Caco-2 (cell line): ENCODE data around the gene OBP2B. TPM values are rescaled to one million over a fixed set of nuclear protein-coding genes. Genes with fewer than 3 reads are reported as not detected.
"Not testable (repeated sequence)": the region's sequence is repeated elsewhere in the genome, so short reads cannot be mapped to it uniquely, and the experiment has no call there.

ENCODE experiments used
- Bru-seq: library from RNA; stranded (reverse); fragments of 400-500 nt; gene quantifications from one replicate; lab custom pipeline; 2021; lab: Mats Ljungman, UMichigan
- BruChase-seq, 2 experiments: library from RNA; stranded (reverse); fragments of 400-500 nt; gene quantifications; one replicate each; lab custom pipeline; 2021; lab: Mats Ljungman, UMichigan
- BruUV-seq: library from RNA; stranded (reverse); fragments of 400-500 nt; replicated peaks from 2 replicates; lab custom pipeline; 2021; lab: Mats Ljungman, UMichigan
- CTCF ChIA-PET: fragments of 300-600 bp; sonication (Branson Sonifier 250); formaldehyde crosslinking; loops from one replicate; lab custom pipeline; 2022; ENCODE audit warnings: antibody characterized with exemption; lab: Charles Lee
- POLR2A ChIA-PET: fragments of 300-600 bp; sonication (Branson Sonifier 250); formaldehyde crosslinking; loops from one replicate; lab custom pipeline; 2022; ENCODE audit warnings: antibody characterized with exemption; lab: Charles Lee
- DNase-seq, 2 experiments: peaks; one replicate each; pipeline versions ENCODE4 v3.0.0 to v3.0.0-alpha.2; 2020 to 2022
- H3K27me3 ChIP-seq: replicated peaks from 2 replicates; pipeline ENCODE4 v1.6.0; 2011; ENCODE audit warnings: low read length; ENCODE audit not compliant: control insufficient read depth, insufficient read depth
- H3K36me3 ChIP-seq: 2 replicates; pipeline ENCODE4 v1.5.1; 2011; ENCODE audit warnings: low read length; ENCODE audit not compliant: control insufficient read depth, insufficient read depth
- H3K4me1 ChIP-seq: fragments of 250-450 bp; sonication (Bioruptor Pico); 2 replicates; pipeline ENCODE4 v1.5.1; 2020; ENCODE audit warnings: mild to moderate bottlenecking
- H3K4me3 ChIP-seq: 2 replicates; pipeline ENCODE4 v1.5.1; 2011; ENCODE audit warnings: low read depth, mild to moderate bottlenecking, control low read depth, low read length
- H3K9me3 ChIP-seq: fragments of 250-450 bp; sonication (Bioruptor Pico); 2 replicates; pipeline ENCODE4 v1.5.1; 2020; ENCODE audit warnings: mild to moderate bottlenecking, moderate library complexity
- H3K27ac Mint-ChIP-seq: one replicate; pipeline ENCODE4 v1.8.0; 2022; ENCODE audit warnings: mixed read lengths; ENCODE audit not compliant: unreplicated experiment
- H3K27me3 Mint-ChIP-seq: one replicate; pipeline ENCODE4 v1.8.0; 2022; ENCODE audit warnings: mixed read lengths; ENCODE audit not compliant: insufficient read depth, unreplicated experiment
- H3K36me3 Mint-ChIP-seq: one replicate; pipeline ENCODE4 v1.8.0; 2022; ENCODE audit warnings: mild to moderate bottlenecking, mixed read lengths; ENCODE audit not compliant: insufficient read depth, unreplicated experiment
- H3K4me1 Mint-ChIP-seq: one replicate; pipeline ENCODE4 v1.8.0; 2022; ENCODE audit warnings: low read depth, mixed read lengths; ENCODE audit not compliant: unreplicated experiment
- H3K4me3 Mint-ChIP-seq: one replicate; pipeline ENCODE4 v1.8.0; 2022; ENCODE audit warnings: mild to moderate bottlenecking, moderate library complexity, mixed read lengths; ENCODE audit not compliant: unreplicated experiment
- H3K9me3 Mint-ChIP-seq: one replicate; pipeline ENCODE4 v1.8.0; 2022; ENCODE audit warnings: mixed read lengths; ENCODE audit not compliant: unreplicated experiment
- CTCF ChIP-seq, 2 experiments: fragments of 200-600 bp in 1 of 2; IDR thresholded peaks; 1 replicate in 1 of 2; 2 replicates in 1 of 2; pipeline versions ENCODE4 v1.5.1 to v1.8.0; 2011 to 2022; ENCODE audit warnings: antibody characterized with exemption in 1 of 2, control low read depth in 1 of 2, inconsistent platforms in 1 of 2, low read depth in 1 of 2, low read length in 1 of 2, mild to moderate bottlenecking in 1 of 2, moderate library complexity in 1 of 2; ENCODE audit not compliant: insufficient read depth in 1 of 2, severe bottlenecking in 1 of 2, unreplicated experiment in 1 of 2
- intact Hi-C: fragments of 100-400 bp; cut with micrococcal nuclease; formaldehyde crosslinking; loops from one replicate; pipeline ENCODE4 v1.10.0; 2022; ENCODE audit not compliant: unreplicated experiment
- long read RNA-seq: library from polyadenylated mRNA; stranded (forward); transcript quantifications from one replicate; pipeline ENCODE4 v2.0.0, GENCODE V29; 2022
- total RNA-seq: library from RNA; stranded (reverse); gene quantifications from 2 replicates; pipeline ENCODE4 v1.2.3, GENCODE V29; 2022

The OBP2B gene
- not detected in 2 replicates for total RNA-seq
- Bru-seq, nascent RNA: not detected
- not detected for BruChase-seq, experiment 1, labeled RNA remaining after a 2-hour chase
- BruChase-seq, experiment 2, labeled RNA remaining after a 6-hour chase: not detected
- long read RNA-seq: 0 reads

- H3K27me3 Mint-ChIP-seq, H3K4me1 ChIP-seq, H3K4me3 ChIP-seq, H3K36me3 Mint-ChIP-seq, BruUV-seq, H3K9me3 Mint-ChIP-seq, H3K9me3 ChIP-seq, H3K27ac Mint-ChIP-seq, POLR2A ChIA-PET, H3K4me3 Mint-ChIP-seq, DNase-seq, H3K36me3 ChIP-seq, H3K27me3 ChIP-seq, H3K4me1 Mint-ChIP-seq, CTCF ChIA-PET, intact Hi-C loops: not testable (repeated sequence)
Observed at GRCh38 chr9:133208880-133209300, at the start of gene OBP2B. OBP2B (minus strand) TSS chr9:133209250; CDS start chr9:133209199, 51 bp downstream.

- ChIA-PET POLR2A (no interaction called here), CTCF (no interaction called here)
- Mint-ChIP-seq H3K36me3 (no peaks in the 10 kb centered on the region), H3K27me3 (no peaks in the 10 kb centered on the region), H3K27ac (no peak overlapping the region), H3K4me3 (no peak overlapping the region), H3K9me3 (peaks cover 11% of the 10 kb centered on the region), H3K4me1 (no peaks in the 10 kb centered on the region)
- no peaks in the 10 kb centered on the region for H3K4me1 ChIP-seq
- H3K27me3 ChIP-seq: no peaks in the 10 kb centered on the region
- no peak for DNase-seq
- peaks cover 7% of the 10 kb centered on the region for H3K9me3 ChIP-seq
- TF ChIP-seq CTCF (IDR thresholded peaks at IDR 0.05; ENCODE audit: insufficient read depth in 1 of 2, low read depth in 1 of 2, low read length in 1 of 2, severe bottlenecking in 1 of 2, unreplicated experiment in 1 of 2): no peak
- H3K36me3 ChIP-seq: no peaks in the 10 kb centered on the region
- BruUV-seq: no TSS peak
- no peak overlapping the region for H3K4me3 ChIP-seq
- intact Hi-C loops: no loop called here
Observed at GRCh38 chr9:133258061-133259015, 49.3 kb upstream of the OBP2B start.

- Histone ChIP-seq H3K4me1 (peaks cover 2% of the 10 kb centered on the region), H3K4me3 (no peak overlapping the region), H3K36me3 (no peaks in the 10 kb centered on the region), H3K27me3 (no peaks in the 10 kb centered on the region), H3K9me3 (peaks cover 7% of the 10 kb centered on the region)
- peaks cover 11% of the 10 kb centered on the region for H3K9me3 Mint-ChIP-seq
- POLR2A ChIA-PET: interaction anchor here (0.7 kb wide), 1 partner anchor 264 kb away, joined by 4 read pairs; no protein-coding TSS in a partner anchor
- TF ChIP-seq CTCF (IDR thresholded peaks at IDR 0.05; ENCODE audit: insufficient read depth in 1 of 2, low read depth in 1 of 2, low read length in 1 of 2, severe bottlenecking in 1 of 2, unreplicated experiment in 1 of 2): no peak
- DNase-seq: no peak
- no peak overlapping the region for H3K4me3 Mint-ChIP-seq
- intact Hi-C loops: no loop called here
- CTCF ChIA-PET: no interaction called here
- no peaks in the 10 kb centered on the region for H3K36me3 Mint-ChIP-seq
- no peak overlapping the region for H3K27ac Mint-ChIP-seq
- BruUV-seq: no TSS peak
- no peaks in the 10 kb centered on the region for H3K4me1 Mint-ChIP-seq
- no peaks in the 10 kb centered on the region for H3K27me3 Mint-ChIP-seq
Observed at GRCh38 chr9:133257465-133257956, 48.5 kb upstream of the OBP2B start.
